ENCODE measurements around the gene GLOD4. TPM values are rescaled to one million over a fixed set of nuclear protein-coding genes. Genes with fewer than 3 reads are reported as not detected.

GLOD4 gene
- total and polyA plus RNA-seq, 2 of the 4 experiments (the other 2 are of a cell fraction), result 26.3 to 36.7 TPM

DNA sequence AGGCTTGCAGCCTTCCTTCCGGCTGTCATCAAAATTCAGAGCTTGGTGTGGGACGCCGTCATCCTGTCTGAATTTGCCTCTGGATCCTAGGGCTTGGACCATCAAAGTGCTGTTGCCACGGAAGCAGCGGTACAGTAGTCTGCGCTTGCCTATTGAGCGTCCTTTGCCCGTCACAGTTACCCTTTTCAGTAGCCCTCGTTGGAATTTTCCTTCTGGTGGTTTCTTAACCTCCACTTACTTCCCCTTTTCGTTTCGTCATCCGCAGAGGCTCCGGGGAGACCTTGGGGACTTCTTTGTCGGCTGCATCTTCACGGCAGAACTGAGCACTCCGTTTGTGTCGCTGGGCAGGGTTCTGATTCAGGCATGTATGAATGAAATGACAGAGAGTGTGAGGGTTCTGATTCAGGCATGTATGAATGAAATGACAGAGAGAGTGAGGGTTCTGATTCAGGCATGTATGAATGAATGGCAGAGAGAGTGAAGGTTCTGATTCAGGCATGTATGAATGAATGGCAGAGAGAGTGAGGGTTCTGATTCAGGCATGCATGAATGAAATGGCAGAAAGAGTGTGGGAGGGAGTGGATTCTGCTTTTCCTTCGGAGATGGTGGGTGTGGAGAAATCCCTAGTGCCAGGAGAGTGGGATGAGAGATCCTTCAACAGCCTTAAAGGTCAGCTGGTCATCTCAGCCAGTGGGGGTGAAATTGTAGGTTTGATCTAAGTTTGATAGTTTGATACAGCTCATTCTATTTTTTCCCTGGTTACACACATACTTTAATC is 41.7 kb downstream of the GLOD4 start:
- Histone ChIP-seq H3K23ac (ENCODE audit: low read depth, low read length) (no peak overlapping the region), H4K91ac (ENCODE audit: insufficient read depth, low read depth, low read length) (no peak overlapping the region), H3K4me3 (ENCODE audit: insufficient read depth, low read depth, low read length) (no peak overlapping the region), H4K5ac (ENCODE audit: low read depth, low read length) (no peak overlapping the region), H4K8ac (ENCODE audit: low read depth in 2 of 2, low read length in 2 of 2) (no peak overlapping the region), H2AFZ (replicated peaks; ENCODE audit: low read length, poor library complexity) (no peak overlapping the region), H2BK120ac (ENCODE audit: low read depth, low read length) (no peak overlapping the region), H3K9ac (ENCODE audit: low read depth, low read length) (no peak overlapping the region), H2AK9ac (replicated peaks; ENCODE audit: low read depth, low read length, poor library complexity) (no peak overlapping the region), H3K4me1 (ENCODE audit: control insufficient read depth, insufficient read depth, low read length) (no peaks in the 10 kb centered on the region), H3K36me3 (ENCODE audit: control insufficient read depth, insufficient read depth, low read length) (peaks cover 51% of the 10 kb centered on the region), H4K20me1 (ENCODE audit: insufficient read depth, low read length) (peaks cover 28% of the 10 kb centered on the region), H3K27me3 (ENCODE audit: control insufficient read depth, insufficient read depth, low read length) (no peaks in the 10 kb centered on the region), H2BK15ac (ENCODE audit: low read depth, low read length) (no peak overlapping the region), H2AK5ac (ENCODE audit: low read depth, low read length) (no peak overlapping the region), H3K79me1 (ENCODE audit: low read depth in 1 of 2, low read length in 2 of 2) (peaks cover 29 to 84% of the 10 kb centered on the region in 2 experiments), H2BK5ac (ENCODE audit: low read depth, low read length, poor library complexity, severe bottlenecking) (no peak overlapping the region), H3K14ac (replicated peaks; ENCODE audit: low read depth, low read length) (no peak overlapping the region), H3K4ac (ENCODE audit: low read depth, low read length) (no peak overlapping the region), H3K56ac (ENCODE audit: extremely low read depth, insufficient read depth, low read length) (no peak overlapping the region; the same call in 1 of the 2 replicates), H3K27ac (ENCODE audit: insufficient read depth, low read length) (no peak overlapping the region), H3K18ac (ENCODE audit: low read depth, low read length) (no peak overlapping the region), H3K4me2 (ENCODE audit: low read depth, low read length) (no peak overlapping the region), H2BK20ac (ENCODE audit: low read depth, low read length) (no peak overlapping the region), H3K9me3 (ENCODE audit: control insufficient read depth, insufficient read depth, low read length) (no peaks in the 10 kb centered on the region), H3K9me1 (ENCODE audit: insufficient read depth, low read length) (peaks cover 8% of the 10 kb centered on the region)
- POLR2A ChIA-PET (ENCODE audit: unreplicated experiment), result interaction anchor here (1.0 kb wide), 1 partner anchor 11 kb away, joined by 3 read pairs; no protein-coding TSS in a partner anchor
- in situ Hi-C loops (cut with MboI; ENCODE audit: low sequenced_read_pairs), result no loop called here
- intact Hi-C loops (cut with micrococcal nuclease), result no loop called here
- 92% methylated on average over 11 of the region's 18 CpGs; no CpG with 5 or more reads in 1 of the 2 experiments for WGBS, 2 experiments (ENCODE audit: extremely low coverage in 2 of 2, insufficient read length in 1 of 2)
- dilution Hi-C loops (cut with HindIII; ENCODE audit: low sequenced_read_pairs, unreplicated experiment), result no loop called here
- DNase-seq (no peak), ATAC-seq (ENCODE audit: low read depth) (no peak)
- TF ChIP-seq MAFK (IDR thresholded peaks at IDR 0.05; ENCODE audit: low read depth, low read length) (no peak), RAD21 (IDR thresholded peaks at IDR 0.05; ENCODE audit: low read length) (no peak), MXI1 (IDR thresholded peaks at IDR 0.05; ENCODE audit: borderline replicate concordance, low read depth, low read length) (no peak), SMC3 (IDR thresholded peaks at IDR 0.05; ENCODE audit: low read depth, low read length) (no peak), RCOR1 (IDR thresholded peaks at IDR 0.05; ENCODE audit: insufficient replicate concordance, low read length) (no peak), CHD1 (IDR thresholded peaks at IDR 0.05; ENCODE audit: low read depth, low read length) (no peak), NFE2L2 (IDR thresholded peaks at IDR 0.05; ENCODE audit: low read depth, low read length) (no peak), FOS (IDR thresholded peaks at IDR 0.05; ENCODE audit: low read depth, low read length) (no peak), POLR2A (IDR thresholded peaks at IDR 0.05; ENCODE audit: low read depth, low read length) (no peak), MAZ (IDR thresholded peaks at IDR 0.05; ENCODE audit: borderline replicate concordance, low read depth, low read length) (no peak), RFX5 (IDR thresholded peaks at IDR 0.05; ENCODE audit: low read depth, low read length) (no peak), CEBPB (IDR thresholded peaks at IDR 0.05; ENCODE audit: low read depth, low read length) (no peak)
- TF ChIP-seq, protein P1, sequence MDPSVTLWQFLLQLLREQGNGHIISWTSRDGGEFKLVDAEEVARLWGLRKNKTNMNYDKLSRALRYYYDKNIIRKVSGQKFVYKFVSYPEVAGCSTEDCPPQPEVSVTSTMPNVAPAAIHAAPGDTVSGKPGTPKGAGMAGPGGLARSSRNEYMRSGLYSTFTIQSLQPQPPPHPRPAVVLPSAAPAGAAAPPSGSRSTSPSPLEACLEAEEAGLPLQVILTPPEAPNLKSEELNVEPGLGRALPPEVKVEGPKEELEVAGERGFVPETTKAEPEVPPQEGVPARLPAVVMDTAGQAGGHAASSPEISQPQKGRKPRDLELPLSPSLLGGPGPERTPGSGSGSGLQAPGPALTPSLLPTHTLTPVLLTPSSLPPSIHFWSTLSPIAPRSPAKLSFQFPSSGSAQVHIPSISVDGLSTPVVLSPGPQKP (IDR thresholded peaks at IDR 0.05; ENCODE audit: borderline replicate concordance, low read depth, low read length), result no peak
- TF ChIP-seq, protein P2, sequence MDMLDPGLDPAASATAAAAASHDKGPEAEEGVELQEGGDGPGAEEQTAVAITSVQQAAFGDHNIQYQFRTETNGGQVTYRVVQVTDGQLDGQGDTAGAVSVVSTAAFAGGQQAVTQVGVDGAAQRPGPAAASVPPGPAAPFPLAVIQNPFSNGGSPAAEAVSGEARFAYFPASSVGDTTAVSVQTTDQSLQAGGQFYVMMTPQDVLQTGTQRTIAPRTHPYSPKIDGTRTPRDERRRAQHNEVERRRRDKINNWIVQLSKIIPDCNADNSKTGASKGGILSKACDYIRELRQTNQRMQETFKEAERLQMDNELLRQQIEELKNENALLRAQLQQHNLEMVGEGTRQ (IDR thresholded peaks at IDR 0.05; ENCODE audit: low read depth, low read length), result no peak
- TF ChIP-seq, protein P3, sequence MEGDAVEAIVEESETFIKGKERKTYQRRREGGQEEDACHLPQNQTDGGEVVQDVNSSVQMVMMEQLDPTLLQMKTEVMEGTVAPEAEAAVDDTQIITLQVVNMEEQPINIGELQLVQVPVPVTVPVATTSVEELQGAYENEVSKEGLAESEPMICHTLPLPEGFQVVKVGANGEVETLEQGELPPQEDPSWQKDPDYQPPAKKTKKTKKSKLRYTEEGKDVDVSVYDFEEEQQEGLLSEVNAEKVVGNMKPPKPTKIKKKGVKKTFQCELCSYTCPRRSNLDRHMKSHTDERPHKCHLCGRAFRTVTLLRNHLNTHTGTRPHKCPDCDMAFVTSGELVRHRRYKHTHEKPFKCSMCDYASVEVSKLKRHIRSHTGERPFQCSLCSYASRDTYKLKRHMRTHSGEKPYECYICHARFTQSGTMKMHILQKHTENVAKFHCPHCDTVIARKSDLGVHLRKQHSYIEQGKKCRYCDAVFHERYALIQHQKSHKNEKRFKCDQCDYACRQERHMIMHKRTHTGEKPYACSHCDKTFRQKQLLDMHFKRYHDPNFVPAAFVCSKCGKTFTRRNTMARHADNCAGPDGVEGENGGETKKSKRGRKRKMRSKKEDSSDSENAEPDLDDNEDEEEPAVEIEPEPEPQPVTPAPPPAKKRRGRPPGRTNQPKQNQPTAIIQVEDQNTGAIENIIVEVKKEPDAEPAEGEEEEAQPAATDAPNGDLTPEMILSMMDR (conservative IDR thresholded peaks at IDR 0.05; ENCODE audit: low read depth, low read length), result no peak
- no TSS peak for BruUV-seq (replicated peaks)
- CTCF ChIA-PET, result interaction anchor here (0.6 kb wide), 1 partner anchor 22 kb away, joined by 3 read pairs; no protein-coding TSS in a partner anchor

Measured in IMR-90 (cell line).